KOPT-K1 (cell line): Measurements from ENCODE around the gene HHAT.
"Not testable (repeated sequence)": the region's sequence is repeated elsewhere in the genome, so short reads cannot be mapped to it uniquely, and the experiment has no call there.

ENCODE experiments used
- H3K27ac ChIP-seq: fragments of 200-600 bp; sonication (generic); 2 replicates; pipeline ENCODE4 v1.5.1; 2016; ENCODE audit warnings: antibody characterized with exemption, mild to moderate bottlenecking, low read depth, low read length; ENCODE audit not compliant: poor library complexity, severe bottlenecking
- H3K36me3 ChIP-seq: fragments of 200-600 bp; sonication (generic); 2 replicates; pipeline ENCODE4 v1.5.1; 2017; ENCODE audit warnings: antibody characterized with exemption, mild to moderate bottlenecking, low read length, moderate library complexity; ENCODE audit not compliant: insufficient read depth
- H3K9me3 ChIP-seq: fragments of 200-600 bp; sonication (generic); 2 replicates; pipeline ENCODE4 v1.5.1; 2017; ENCODE audit warnings: antibody characterized with exemption, low read length, mild to moderate bottlenecking; ENCODE audit not compliant: insufficient read depth, poor library complexity, severe bottlenecking

Gene HHAT

DNA sequence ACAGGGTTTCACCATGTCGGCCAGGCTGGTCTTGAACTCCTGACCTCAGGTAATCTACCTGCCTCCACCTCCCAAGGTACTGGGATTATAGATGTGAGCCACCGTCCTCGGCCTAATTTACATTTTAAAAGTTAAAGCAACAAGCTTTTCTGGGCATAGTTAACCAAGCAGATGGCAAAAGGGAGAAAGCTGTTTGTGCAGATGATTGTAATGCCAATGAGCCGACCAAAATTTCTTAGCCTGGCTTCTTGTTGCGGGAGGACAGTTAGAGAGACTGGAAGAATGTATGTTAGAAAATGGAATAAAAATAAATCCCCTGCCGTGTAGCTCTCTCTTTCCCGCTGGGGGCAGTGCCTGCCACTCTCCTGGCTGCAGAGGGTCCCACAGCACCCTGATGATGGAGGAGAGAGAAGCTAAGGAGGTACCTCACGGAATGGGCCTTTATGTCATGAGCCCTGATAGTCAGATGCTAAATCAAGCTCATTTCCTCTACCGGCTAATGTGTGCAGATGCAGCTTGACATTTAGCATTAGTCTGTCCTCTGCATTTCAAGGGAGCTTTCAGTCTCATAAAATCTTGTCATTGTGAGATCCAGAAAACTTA, 87.2 kb downstream of the HHAT start:
- Histone ChIP-seq H3K27ac (no peak overlapping the region), H3K36me3 (no peaks in the 10 kb centered on the region), H3K9me3 (no peaks in the 10 kb centered on the region)

DNA sequence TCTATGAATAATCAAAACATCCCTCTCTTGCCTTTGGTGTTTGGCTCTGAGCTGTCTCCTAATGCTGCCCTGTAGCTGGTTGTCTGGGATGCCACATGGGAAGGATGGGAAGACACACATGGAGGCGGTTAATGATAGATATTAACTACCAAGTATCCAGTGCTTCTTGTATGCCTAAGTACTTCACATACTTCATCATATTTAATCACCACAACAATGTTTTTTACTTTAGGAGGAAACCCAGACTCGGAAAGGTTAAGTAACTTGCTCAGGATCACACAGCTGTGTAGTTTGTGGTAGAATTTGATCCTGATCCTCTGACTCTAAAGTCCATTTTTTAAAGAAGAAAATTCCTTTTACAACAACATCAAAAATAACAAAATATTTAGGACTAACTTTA, 88.0 kb downstream of the HHAT start:
- Histone ChIP-seq H3K9me3 (no peaks in the 10 kb centered on the region), H3K36me3 (no peaks in the 10 kb centered on the region)

DNA sequence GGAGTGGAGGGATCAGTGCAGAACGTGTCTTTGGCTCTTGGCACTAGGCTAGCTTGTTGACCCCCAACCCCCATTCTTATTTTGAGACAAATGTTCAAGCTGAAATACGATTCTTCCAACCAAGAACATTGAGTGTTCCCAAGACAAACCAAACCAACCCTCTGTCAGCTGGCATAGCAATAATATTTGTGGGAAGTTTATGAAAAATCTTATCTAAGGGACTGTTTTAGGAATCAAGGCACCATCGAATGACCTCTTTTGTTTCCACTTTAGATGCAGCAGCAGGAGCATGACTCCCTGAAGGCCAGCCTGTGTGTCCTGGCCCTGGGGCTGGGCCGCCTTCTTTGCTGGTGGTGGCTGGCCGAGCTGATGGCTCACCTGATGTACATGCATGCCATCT, 89.2 kb downstream of the HHAT start:
- H3K36me3 ChIP-seq: no peaks in the 10 kb centered on the region
- no peaks in the 10 kb centered on the region for H3K9me3 ChIP-seq
- H3K27ac ChIP-seq: no peak overlapping the region

More for the DNA sequence above, 88.0 kb downstream of the HHAT start:
- H3K27ac ChIP-seq: no peak overlapping the region

DNA sequence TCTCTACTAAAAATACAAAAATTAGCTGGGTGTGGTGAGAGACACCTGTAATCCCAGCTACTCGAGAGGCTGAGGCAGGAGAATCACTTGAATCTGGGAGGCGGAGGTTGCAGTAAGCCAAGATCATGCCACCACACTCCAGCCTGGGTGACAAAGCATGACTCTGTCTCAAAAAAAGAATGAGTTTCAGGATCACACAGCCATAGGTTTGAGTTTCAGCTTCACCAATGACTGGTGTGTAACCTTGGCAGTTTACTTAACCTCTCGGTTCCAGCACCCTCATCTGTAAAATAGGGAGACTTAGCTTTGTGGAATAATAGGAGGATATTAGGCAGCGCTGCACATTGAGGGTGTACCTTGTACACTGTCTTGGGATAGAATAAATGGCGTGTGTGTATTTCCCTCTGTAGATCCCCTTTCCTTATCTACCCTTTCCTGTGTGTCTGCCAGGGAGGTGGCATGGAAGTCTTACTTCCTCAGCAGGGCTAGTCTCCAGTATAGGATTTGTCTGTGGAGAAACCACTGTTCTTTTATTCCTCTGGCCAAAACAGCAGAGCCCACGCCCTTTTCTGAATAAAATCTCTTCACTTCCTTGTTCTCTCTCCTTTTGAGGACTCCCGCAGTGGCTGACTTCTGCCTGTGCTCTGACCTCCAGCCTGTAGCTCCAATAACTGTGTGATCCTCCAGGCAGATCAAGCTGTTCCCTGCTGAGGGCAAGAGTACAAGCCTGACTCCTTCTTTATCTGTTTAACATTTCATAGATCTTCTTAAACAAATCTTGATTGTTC, 90.4 kb downstream of the HHAT start:
- Histone ChIP-seq H3K9me3 (no peaks in the 10 kb centered on the region), H3K36me3 (no peaks in the 10 kb centered on the region), H3K27ac (no peak overlapping the region)

DNA sequence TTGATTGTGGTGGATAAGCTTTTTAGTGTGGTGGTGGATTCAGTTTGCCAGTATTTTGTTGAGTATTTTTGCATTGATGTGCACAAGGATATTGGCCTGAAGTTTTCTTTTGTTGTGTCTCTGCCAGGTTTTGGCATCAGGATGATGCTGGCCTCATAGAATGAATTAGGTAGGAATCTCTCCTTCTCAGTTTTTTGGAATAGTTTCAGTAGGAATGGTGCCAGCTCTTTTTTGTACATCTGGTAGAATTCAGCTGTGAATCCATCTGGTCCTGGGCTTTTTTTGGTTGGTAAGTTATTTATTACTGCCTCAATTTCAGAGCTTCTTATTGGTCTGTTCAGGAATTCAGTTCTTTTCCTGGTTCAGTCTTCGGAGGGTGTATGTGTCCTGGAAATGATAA, 98.0 kb downstream of the HHAT start:
- not testable (repeated sequence) for H3K36me3 ChIP-seq, H3K27ac ChIP-seq

DNA sequence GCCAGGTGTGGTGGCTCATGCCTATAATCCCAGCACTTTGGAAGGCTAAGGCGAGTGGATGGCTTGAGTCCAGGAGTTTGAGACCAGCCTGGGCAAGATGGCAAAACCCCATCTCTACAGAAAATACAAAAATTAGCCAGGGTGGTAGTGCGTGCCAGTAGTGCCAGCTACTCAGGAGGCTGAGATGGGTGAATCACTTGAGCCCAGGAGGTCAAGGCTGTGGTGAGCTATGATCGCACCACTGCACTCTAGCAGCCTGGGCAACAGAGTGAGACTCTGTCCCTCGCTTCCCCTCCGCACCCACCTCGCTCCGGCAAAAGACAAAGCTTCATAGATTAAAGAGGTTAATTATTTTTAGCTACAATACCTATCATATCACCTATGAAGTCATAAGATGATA, 100.0 kb downstream of the HHAT start:
- no peak overlapping the region for H3K27ac ChIP-seq
- H3K36me3 ChIP-seq: no peaks in the 10 kb centered on the region
- H3K9me3 ChIP-seq: no peaks in the 10 kb centered on the region

More for the DNA sequence above, 98.0 kb downstream of the HHAT start:
- not testable (repeated sequence) for H3K9me3 ChIP-seq

DNA sequence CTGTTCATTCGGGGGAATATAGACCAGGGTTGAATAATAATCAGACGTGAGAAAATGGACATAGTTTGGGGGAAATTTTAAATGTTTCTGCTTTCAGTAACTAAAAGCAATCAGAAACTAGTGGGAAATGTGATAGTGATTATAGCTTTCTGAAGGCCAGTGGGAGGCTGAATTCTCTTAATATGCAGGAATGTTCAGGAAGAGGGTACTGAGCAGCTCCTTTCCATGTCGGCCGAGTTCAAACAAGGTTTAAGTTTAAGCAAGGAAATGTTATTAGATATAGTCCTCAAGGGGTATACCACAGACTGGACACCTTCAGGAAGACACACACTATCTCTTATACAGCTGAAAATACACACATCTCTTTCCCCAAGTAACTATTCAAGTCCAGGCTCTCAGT, 105.5 kb downstream of the HHAT start:
- no peaks in the 10 kb centered on the region for H3K9me3 ChIP-seq
- no peaks in the 10 kb centered on the region for H3K36me3 ChIP-seq
- no peak overlapping the region for H3K27ac ChIP-seq

DNA sequence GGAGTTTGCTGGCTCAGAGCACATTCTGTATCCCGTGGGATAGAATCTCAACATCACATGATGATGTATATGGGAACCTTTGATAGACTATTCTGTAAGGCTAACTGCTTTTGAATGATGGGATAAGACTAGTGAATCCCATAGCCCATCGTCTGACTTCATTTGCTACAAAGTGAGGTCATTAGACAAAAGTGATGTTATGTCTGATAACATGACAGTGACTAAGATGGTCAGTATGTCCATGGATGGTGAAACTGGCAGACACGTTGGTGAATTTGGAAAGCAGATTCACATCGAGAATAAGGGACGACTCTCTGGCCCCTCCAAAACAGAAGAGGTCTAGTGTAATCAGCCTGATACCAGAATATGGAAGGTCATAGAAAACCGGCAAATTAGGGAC, 108.4 kb downstream of the HHAT start:
- H3K27ac ChIP-seq: no peak overlapping the region
- no peaks in the 10 kb centered on the region for H3K36me3 ChIP-seq
- H3K9me3 ChIP-seq: no peaks in the 10 kb centered on the region

DNA sequence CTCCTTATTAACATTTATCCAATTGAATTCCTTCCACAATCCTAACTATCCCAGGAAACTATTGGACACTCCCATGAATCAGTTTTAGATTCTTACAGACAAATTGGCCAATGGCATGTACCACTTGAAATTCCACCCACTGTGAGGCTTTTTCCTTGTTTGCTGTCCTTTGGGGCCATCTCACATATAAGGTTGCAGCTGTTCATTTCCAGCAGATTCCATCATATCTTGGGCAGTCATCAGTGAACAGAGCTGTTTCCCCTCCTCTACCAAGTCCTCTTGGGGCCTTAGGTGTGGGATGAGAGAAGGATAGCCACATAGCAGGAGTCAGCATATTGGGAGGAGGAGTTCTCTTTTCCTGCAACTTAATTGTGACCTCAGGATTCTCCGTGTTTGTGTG, 109.1 kb downstream of the HHAT start:
- Histone ChIP-seq H3K36me3 (no peaks in the 10 kb centered on the region), H3K9me3 (no peaks in the 10 kb centered on the region), H3K27ac (no peak overlapping the region)

DNA sequence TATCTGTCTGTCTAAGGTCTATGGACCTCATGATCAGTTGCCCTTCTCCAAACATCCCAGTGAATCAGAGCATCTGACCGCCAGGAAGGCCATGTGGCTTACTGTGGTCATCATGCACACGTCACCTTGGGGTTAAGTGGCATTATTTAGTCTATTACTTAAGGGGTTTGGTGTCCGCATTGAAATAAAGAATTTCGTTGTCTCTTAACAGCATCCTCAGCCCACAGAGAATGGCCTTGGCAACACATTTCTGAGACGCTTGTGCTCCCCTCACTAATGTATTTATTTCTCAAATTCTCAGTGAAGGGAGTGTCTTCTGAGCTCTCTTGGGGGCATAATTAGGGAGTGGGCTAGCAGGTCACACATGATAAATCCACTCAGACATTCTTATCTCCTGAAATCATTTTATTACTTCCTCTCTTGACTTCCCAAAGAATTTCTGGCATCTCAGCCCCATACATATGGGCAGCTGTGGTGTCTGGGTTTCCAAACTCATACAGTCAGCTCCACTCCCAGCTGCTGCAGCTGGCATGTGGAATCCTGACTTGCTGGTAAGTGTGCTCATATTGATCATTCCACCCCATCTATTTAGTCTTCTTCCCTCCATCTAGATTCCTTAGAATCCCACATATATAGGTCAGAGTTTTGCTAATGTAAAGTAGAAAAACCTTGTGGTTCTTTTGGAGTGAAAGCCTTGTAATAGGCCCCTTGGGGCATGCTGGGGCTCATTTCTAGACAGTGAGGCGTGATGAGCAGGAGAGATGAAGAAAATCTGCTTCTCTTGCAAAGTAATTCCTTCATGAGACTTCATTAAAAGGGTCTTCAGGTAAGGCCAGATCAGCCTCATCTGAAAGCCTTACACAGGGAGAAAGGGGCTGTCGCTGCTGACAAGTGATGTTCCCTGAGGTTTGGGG, 110.5 kb downstream of the HHAT start:
- Histone ChIP-seq H3K9me3 (no peaks in the 10 kb centered on the region), H3K36me3 (no peaks in the 10 kb centered on the region), H3K27ac (no peak overlapping the region)

DNA sequence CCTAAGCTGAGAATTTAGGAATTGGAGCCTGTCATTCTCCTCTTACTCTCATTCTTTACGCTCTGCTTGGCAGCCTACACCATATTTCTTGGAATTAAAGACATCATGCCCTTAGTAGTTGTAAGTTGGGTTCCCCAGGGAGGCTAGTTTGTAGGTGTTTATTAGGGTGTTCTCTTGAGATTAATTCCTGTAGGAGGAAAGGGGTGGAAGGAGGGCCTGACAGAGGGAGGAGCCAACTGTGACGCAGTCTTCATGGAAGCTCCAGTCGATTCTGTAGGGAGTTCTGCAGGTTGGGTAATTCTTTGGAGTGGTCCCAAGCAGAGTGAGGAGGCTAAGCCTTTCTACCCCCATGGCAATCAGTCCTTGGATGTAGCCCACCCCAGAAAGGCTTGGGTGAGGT, 111.4 kb downstream of the HHAT start:
- Histone ChIP-seq H3K27ac (no peak overlapping the region), H3K9me3 (no peaks in the 10 kb centered on the region), H3K36me3 (no peaks in the 10 kb centered on the region)

DNA sequence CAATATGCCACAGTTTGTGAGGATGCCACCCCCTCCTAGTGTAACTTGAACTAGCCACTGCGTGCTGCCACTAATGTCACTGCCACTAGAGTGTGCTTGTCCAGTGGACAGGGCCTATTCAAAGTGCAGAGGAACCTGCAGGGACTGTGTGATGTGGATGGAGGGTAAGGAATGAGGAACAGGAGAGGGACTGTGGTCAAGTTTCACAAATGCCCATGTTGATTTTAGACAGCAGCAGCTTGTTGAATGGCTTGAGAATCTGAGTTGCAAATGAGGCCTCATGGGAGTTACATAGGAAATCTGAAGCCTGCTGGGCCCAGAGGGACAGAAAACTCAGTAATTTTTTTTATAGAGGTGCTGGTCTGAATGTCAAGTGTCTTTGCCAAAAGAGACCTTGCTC, 112.3 kb downstream of the HHAT start:
- Histone ChIP-seq H3K27ac (no peak overlapping the region), H3K36me3 (no peaks in the 10 kb centered on the region), H3K9me3 (no peaks in the 10 kb centered on the region)

DNA sequence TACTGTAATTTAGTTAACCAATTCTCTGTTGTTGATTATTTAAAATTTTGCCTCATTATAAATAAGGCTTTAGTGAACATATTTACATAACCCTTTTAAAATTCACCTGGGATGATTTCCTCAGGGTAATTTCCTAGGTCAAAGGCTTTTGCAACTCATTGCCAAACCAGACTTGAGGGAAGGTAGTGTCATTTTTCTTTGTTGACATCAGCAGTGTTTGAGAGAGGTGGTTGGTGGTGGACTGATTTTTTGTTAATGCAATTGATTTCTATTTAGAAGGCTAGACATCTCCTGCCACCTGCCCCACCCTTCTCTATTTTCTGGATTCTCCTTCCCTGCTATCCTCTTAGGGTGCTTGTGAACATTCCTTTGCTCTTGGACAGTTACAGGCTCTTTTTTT, 116.8 kb downstream of the HHAT start:
- Histone ChIP-seq H3K27ac (no peak overlapping the region), H3K36me3 (no peaks in the 10 kb centered on the region), H3K9me3 (no peaks in the 10 kb centered on the region)

DNA sequence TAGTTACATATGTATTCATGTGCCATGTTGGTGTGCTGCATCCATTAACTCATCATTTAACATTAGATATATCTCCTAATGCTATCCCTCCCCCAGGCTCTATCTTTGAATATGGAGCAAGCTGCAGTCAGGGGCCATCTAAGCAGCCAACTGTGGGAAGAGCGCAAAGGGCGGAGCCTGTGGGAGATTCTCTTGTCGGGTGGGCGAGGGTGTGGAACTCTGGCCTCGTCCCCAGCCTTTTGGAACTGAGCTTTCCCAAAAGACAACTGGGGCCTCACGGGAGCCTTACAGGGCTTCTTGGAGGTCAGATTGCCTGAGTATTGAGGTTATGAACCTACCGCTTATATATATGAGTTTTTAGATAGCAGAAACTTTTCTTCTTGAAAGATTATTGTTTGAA, 117.2 kb downstream of the HHAT start:
- Histone ChIP-seq H3K9me3 (no peaks in the 10 kb centered on the region), H3K27ac (peak overlapping the region; percentile 45)

DNA sequence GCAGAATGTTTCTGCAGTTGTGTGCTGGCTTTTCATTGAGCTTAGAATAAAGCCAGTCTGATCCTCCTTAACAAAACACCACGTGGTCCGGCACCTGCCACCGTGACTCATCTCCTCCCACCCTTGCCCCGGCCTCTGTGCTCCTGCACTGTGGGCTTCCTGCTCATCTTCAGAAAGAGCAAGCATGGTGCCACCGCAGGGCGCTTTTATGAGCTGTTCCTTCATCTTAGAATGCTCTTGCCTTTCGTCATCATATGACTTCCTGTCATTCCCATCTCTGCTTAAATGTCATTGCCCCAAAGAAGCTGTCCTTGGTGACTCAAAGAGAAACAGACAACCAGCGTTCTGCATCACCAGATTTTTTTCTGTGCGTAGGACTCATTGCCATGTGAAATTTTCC, 117.8 kb downstream of the HHAT start:
- Histone ChIP-seq H3K36me3 (no peaks in the 10 kb centered on the region), H3K27ac (peak overlapping the region; percentile 45), H3K9me3 (no peaks in the 10 kb centered on the region)

More for the DNA sequence above, 117.2 kb downstream of the HHAT start:
- H3K36me3 ChIP-seq: no peaks in the 10 kb centered on the region
